Left colon (tissue), 2 donors: ENCODE data around the gene TCFL5. TPM values are rescaled to one million over a fixed set of nuclear protein-coding genes. Genes with fewer than 3 reads are reported as not detected.

Source experiments
- ATAC-seq: fragments of 200-7000 bp; cut with Tn5 transposase; one replicate; pipeline ENCODE4 v1.9.1; 2020; ENCODE audit warnings: mild to moderate bottlenecking, moderate library complexity
- DNase-seq, 2 donors: peaks; one replicate each; pipeline ENCODE4 v3.0.0-alpha.2; 2020
- intact Hi-C, 2 donors: fragments of 100-400 bp; cut with DNase I in 1 of 2; cut with micrococcal nuclease in 1 of 2; formaldehyde crosslinking; loops; one replicate each; pipeline versions ENCODE4 v1.11.2 to v1.14.0; 2022; cut with DNase I, micrococcal nuclease
- total RNA-seq, 2 donors: library from RNA; stranded (reverse); fragmentation: NEBNext Ultra II Directional; extraction: Animal tissue kit (Norgen Biotek cat#: 25700); gene quantifications; one replicate each; pipeline ENCODE4 v1.2.1, GENCODE V29; 2021
- donor health status: DM: no; HTN: no; CAD: no.
- donor health status: DM: yes; HTN: yes; CAD: no.

TCFL5 gene
- total RNA-seq, 2 donors from 2014 or later: 5.9 to 6.5 TPM

DNA sequence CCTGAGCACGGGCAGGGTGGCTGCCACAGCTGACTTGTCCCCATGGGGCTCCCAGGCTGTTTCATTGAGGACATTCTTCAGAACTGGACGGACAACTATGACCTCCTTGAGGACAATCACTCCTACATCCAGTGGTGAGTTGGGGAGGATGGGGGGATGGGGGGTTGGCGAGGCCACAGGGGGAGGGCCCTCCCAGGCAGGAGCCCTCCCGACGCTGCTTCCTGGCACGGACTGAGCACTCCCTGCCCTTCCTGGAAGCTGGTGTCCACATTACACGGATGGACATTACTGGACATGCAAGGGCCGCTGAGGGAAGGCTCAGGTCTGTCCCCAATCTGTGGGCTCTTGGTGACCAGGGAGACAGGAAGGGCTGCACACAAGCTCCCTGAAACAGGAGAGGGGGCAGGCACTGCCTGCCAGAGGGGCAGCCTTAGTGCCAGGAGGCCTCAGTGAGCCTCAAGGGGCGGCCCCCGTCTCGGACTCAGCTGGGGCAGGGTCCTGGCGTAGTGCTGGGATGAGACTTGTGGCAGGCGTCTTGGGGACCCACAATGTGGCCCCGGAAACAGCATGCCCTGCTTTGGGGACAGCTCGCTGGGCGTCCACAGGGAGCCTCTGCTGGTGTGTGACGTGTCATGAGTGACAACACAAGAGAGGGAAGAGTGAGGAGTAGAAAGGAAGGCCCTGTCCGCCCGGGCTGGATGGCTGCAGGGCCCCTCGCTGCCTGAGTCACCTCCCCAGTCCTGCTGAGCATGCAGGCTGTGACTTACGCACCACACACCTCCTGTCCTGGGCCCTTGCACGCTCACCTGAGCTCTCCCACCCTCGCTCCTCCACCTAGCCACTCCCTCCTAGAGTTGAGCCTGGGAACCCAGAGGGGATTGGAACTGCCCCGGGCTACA, 51.8 kb downstream of the TCFL5 start:
- intact Hi-C loops: no loop called here
- no peak for ATAC-seq
- no peak for DNase-seq

DNA sequence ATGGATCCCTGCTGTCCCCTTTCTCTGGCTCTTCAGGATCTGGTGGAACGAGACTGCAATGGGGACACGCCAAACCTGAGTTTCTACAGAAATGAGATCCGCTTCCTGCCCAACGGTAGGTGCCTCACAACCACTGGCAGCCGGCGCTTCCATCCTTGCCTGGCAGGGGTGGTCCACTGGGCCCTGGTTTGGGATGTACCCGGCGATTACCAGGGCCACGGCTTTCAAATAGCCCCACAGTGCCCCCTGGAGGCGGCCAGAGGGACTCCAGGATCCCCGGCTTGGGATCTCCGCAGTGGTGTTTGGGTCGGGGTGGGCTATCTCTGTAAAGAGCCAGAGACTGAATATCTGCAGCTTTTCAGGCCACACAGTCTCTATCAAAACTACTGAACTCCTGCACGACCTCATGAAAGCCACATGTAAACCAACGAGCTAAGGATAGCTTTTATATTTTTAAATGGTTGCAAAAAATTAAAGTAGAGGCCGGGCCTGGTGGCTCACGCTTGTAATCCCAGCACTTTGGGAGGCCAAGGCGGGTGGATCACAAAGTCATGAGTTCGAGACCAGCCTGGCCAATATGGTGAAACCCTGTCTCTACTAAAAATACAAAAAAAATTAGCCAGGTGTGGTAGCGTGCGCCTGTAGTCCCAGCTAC, 53.3 kb downstream of the TCFL5 start:
- peak; percentile 39 for ATAC-seq
- intact Hi-C loops: no loop called here

DNA sequence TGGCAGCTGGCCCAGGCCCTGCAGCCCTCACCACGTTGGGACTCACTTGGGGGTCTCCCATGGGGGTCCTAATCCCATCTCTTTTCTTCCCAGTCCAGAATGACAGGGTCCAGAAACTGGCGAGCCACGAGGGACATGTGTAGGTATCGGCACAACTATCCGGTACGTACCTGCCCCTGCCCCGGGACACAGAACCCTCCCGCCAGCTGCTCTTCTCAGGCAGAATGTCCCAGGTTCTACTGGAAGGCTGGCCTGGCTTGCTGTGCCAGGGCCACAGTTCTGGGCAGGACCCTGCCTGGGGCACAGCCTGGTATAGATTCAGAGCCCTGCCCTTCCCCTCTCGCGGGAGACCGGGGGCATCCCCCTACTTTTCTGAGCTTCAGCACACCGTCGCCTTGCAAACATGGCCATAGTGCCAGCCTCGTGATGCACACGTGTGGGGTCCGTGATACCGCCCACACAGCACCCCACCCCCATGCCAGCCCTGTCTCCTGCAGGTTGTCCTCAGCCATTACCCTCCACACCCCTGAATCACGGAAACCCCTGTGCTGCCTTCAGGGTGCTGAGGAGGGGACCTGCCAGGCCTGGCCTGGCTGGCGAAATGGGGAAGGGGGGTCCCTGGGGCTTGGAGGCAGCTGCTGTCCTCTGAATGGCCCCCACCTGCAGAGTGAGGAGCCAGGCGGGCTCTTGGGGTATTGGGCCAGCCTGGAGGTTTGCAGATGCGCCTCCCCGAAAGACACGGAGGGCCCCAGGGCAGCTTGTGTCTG, 54.0 kb downstream of the TCFL5 start:
- DNase-seq: no peak
- no peak for ATAC-seq
- intact Hi-C loops: no loop called here

More for the DNA sequence above, 53.3 kb downstream of the TCFL5 start:
- peak in 1 of 2 donors; percentile 69 for DNase-seq

DNA sequence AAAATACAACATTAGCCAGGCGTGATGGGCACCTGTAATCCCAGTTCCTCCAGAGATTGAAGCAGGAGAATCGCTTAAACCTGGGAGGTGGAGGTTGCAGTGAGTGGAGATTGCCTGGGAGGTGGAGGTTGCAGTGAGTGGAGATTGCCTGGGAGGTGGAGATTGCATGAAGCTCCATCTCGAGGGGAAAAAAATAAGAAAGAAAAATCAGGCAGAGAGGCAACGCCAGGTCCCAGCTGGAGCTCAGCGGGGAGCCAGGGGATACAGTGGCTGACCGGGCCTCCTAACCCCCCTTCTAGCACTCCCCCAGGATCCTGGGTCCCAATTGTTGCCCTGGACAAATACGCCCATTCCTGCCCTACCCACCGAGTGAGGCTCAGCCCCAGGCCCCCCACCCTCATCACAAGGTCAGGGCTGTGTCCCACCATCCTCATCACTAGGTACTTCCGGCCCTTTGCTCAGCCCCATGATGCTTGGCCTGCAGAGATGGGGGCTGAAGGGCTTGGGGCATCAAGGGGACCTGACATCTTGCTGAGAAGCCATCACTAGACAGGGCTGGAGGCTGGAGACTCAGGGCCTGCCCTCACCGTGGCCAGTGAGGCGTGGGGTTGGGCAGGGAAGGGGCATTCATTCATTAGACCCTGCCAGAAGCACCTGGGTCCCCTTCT, 55.1 kb downstream of the TCFL5 start:
- DNase-seq: no peak
- intact Hi-C loops: no loop called here
- no peak for ATAC-seq

DNA sequence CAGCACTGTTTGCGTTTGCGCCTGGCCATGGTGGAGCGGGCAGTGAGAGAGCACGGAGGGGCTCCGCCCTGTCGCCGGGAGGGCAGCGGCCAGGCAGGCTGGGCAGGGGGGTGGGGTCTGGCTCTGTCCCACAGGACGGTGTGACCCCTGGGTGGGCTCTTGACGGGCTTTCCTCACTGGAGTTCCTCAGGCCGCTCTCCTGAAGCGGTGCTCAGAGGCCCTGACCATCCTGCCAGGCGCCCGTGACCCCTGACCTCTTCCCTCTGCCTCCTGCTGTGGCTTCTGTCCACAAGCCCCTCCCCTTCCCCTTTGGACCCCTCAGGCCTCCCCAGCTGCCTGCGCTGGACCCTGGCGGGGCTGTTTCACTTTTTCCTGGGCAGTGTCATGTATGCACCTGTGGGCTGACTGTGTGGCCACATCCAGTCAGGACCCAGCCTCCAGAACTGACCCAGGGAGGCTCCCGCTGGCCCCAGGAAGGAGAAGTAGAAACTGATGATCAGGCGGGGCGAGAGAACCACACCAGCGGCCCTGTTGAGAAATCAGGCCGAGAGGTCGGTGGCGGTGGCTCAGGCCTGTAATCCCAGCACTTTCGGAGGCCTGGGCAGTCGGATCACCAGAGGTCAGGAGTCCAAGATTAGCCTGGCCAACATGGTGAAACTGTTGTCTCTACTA, 55.8 kb downstream of the TCFL5 start:
- intact Hi-C loops: no loop called here
- DNase-seq: peak in 1 of 2 donors; percentile 60
- no peak for ATAC-seq

DNA sequence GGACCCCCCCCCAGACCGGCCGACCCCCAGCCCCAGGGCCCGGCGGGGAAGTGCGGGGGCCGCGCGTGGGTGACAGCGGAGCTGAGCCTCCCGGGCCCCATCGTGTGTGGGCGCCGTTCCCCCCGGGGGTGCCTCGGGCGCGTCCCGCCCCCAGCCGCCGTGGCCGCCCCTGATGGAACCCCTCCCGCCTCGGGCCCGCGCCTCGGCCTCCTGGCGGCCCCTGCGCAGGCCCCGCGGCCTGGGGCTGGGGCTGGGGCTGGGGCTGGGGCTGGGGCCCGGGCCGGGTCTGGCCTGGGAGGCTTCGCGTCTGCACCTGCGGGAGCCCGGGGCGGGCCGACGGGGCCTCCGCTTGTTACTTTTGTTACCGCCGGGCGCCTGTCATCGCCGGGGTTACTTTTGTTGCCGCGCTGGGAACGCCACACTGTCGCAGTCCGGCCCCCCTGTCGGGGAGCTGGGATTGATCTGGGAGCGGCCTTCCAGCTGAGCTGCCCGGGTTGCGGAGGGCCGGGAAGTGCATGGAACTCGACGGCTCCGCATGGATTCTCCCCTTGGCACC, 56.4 kb downstream of the TCFL5 start:
- intact Hi-C loops: no loop called here
- ATAC-seq: peak; percentile 51
- no peak for DNase-seq

DNA sequence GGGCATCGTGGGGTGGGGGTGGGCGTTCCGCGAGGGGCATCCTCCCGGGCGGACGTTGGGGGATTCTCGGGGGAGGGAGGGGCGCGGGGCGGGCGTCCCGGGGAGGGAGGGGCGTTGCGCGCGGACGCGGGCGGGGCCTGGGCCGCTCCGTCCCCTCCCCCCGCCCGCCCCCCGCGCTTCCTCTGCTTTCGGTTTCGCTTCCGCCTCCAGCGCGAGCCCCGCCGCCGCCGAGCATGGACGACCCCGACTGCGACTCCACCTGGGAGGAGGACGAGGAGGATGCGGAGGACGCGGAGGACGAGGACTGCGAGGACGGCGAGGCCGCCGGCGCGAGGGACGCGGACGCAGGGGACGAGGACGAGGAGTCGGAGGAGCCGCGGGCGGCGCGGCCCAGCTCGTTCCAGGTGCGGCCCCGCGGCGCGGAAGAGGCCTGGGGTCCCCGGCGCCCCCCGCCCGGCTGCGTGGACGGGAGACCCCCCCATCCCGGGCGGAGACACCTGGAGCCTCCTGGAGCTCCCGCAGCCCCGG, 56.9 kb downstream of the TCFL5 start, which contains the start of gene OGFR:
Gene OGFR (plus strand): TSS at position 209 of the 528 bp plus-strand sequence. CDS start 25 bp downstream, at position 234.
- peak in 1 of 2 donors; percentile 78 for DNase-seq
- intact Hi-C loops: no loop called here
- peak; percentile 56 for ATAC-seq

DNA sequence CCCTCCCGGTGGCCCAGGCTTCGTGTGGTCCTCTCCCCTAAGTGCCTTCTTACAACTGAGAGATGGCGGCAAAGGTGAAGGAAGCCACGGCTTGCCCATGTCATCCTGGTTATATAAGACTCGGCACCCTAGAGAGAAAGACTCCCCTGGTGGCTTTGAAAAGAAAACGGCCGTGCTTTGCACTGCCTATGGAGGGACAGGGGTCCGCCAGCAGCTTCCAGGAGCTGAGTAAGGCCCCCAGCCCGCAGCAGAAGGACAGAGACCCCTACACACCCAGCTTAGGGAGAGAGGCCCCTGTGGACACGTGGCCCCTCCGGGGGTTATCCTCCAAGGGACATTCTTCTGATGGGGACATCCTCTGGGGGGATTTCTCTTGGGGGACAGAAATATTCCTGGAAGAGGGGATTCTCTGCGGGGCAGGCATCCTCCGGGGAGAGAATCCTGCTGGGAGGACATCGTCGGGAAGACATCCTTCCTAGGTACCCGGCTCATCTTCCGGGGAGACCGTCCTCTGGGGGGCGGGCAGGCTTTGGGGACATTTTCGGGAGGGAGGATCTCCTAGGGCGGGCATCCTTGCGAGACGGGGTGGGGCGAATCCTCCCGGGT, 57.5 kb downstream of the TCFL5 start:
- DNase-seq: no peak
- no peak for ATAC-seq
- intact Hi-C loops: no loop called here

DNA sequence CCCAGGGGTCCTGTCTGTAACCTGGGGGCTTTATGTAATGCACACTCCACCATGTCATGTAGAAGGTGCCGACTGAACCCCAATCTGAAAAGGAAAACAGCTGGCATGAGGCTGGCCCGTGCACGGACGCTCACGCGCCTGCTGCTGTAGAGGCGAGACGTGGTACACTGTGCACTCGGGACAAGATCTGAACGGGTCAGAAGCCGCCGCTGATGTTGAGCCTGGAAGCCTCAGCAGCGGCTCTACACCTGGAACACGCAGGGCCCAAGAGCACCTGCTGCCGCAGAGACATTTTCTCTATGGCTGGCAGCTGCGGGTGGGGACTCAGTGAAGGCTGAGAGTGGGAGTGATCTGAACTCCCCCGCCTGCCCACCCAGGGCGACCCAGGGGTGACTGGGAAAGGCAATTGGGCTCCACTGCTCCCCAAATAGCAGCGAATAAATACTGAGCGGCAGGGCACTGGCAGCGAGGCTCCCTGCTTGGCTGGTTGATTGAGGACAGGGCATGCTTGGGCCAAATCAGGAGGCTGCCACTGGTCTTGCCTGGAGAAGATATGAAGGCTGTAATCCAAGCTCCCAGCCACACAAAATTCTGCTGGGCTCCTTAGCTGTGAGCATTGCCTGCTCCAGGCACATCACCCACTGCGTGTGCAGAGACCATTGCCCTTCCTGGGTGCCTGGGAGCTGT, 59.5 kb downstream of the TCFL5 start:
- ATAC-seq: no peak
- DNase-seq: no peak
- intact Hi-C loops: no loop called here

DNA sequence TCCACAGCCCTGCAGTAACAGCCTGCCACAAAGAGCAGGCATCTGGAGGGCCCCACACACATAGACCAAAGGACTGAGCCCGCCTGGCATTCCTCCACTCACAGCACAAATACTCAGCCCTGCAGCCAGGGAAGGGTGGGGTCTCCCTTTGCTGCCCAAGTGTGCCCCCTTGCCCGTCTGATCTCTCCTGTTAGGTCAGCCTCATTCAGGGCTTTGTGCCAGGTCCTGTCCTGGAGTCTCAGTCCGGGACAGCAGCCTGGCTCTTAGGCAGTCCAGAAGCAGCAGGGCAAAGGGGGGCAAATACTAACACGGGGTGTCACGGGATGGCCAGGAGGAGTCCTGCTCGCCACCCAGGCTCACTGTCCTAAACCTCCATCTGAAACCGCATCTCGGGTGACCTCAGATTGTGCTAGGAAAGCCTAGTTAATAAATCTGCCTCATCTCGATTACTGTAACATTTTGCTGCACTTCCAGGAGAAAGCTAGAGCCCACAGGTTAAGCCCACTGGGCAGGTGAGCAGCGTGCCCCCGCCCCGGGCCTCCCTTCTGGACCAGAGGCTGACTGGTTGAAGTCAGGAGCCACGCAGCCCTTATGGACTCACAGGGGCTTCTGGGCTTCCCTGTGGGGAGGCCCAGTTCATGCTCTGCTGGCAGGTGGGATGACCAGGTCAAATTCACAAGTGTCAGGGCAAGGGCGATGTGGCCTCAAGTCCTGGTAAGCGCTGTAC, 60.2 kb downstream of the TCFL5 start:
- ATAC-seq: no peak
- intact Hi-C loops: no loop called here
- DNase-seq: no peak

DNA sequence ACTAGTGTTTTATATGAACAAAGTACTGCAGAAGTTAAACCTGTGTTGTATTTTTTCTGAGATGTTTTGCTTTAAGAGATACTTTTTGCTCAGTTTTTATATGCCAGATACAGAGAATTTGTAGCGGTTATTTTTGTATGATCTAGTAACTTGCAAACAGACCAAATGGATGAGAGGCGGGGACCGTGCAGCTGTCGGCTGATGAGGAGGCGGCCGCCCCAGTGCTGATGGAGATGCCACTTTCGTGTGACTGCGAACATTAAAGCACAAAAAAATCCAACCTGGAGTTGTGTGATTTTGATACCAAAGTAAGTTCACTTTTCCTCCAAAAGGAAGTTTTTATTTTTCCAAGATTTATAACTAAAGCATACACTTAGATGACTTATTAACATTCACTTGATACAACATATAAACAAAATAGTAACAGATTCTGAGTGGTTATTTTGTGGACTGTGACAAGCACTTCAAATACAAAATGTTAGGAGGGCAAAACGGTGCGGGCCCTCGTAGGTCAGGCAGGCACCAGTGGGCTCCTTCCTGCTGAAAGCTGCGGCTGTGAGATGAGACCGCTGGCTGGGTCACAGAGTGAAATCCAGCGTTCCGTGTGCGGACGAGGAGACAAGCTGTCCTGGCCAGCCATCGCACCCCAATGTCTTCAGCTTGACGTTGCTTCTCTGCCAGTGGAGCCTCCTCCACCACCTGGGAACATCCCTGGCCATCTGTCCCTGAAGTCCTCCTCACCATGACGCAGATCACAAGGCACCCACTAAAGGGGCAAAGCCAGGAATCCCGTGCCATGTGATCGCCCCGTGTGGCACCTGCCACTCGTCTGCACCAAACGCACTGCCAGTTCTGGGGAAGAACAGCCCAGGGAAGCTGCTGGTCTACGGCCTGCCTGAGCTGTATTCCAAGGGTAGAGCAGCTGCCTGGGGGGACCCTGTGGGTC, 61.0 kb downstream of the TCFL5 start:
- DNase-seq: no peak
- intact Hi-C loops: no loop called here
- no peak for ATAC-seq

DNA sequence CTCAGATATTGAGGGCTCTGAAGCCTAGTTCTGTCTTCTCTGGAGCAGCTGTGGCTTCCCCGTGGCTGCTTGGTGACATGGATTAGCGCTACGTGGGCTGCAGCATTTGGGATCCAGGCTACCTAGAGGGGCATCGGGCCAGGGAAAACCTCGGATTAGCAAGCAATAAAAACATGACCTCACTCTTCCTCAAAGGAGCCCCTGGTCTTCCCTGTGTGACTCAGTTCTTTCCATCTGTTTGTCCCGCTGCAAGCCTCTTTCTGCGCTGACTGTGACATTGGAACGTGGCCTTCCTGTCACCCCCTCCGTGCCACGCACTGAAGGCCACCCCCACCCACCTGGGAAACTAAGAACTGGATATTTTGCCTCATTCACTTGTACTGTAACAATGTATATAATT, 61.7 kb downstream of the TCFL5 start:
- ATAC-seq (no peak), DNase-seq (no peak)
- intact Hi-C loops: no loop called here

DNA sequence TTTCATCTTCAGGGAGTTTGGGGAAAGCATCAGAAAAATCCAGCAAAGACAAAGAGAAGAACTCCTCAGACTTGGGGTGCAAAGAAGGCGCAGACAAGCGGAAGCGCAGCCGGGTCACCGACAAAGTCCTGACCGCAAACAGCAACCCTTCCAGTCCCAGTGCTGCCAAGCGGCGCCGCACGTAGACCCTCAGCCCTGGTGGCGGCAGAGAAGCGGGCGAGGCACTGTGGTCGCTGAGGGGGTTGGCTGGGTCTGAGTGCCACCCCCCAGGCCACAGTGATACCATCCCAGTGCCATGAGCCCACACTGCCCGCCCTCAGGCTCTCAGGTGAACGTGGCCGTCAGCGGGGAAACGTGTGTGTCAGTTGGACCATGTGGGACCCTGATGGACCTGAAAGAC, 62.2 kb downstream of the TCFL5 start:
- DNase-seq (no peak), ATAC-seq (no peak)
- intact Hi-C loops: no loop called here

DNA sequence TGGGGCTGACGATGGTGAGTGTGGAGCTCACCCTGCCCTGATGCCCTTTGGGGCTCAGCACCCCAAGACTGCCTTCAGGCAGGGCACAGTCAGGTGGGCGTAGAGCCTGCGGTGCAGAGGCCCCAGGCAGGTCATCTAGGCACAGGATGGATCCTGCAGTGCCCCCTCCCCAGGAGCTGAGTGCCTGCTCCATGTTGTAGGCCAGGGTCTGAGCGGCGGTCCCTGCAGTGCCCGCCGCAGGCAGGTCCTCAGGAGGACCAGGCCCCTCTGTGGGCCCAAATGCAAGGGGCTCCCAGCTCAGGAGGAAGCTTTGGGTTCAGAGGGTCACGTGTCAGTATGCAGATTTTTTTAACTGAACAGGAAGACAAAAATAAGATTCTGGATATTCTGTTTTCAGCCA, 62.6 kb downstream of the TCFL5 start:
- DNase-seq (no peak), ATAC-seq (no peak)
- intact Hi-C loops: no loop called here
